HUES6 (cell line): ENCODE data around the gene HRG.
"Not testable (repeated sequence)": the region's sequence is repeated elsewhere in the genome, so short reads cannot be mapped to it uniquely, and the experiment has no call there.

Experiments used
- H3K27ac ChIP-seq: 2 replicates; pipeline ENCODE4 v1.7.0; 2013; ENCODE audit warnings: low read depth, mild to moderate bottlenecking, low read length, inconsistent platforms
- H3K27me3 ChIP-seq: 2 replicates; pipeline ENCODE4 v1.6.1; 2013; ENCODE audit warnings: low read length; ENCODE audit not compliant: control insufficient read depth, insufficient read depth
- H3K36me3 ChIP-seq: 2 replicates; pipeline ENCODE4 v1.6.1; 2013; ENCODE audit warnings: low read length; ENCODE audit not compliant: control insufficient read depth, insufficient read depth
- H3K4me1 ChIP-seq: 2 replicates; pipeline ENCODE4 v1.6.1; 2013; ENCODE audit warnings: low read length; ENCODE audit not compliant: control insufficient read depth, insufficient read depth
- H3K4me3 ChIP-seq: 2 replicates; pipeline ENCODE4 v1.5.1; 2013; ENCODE audit warnings: low read depth, low read length
- H3K9ac ChIP-seq: one replicate; pipeline ENCODE4 v1.6.1; 2013; ENCODE audit warnings: mild to moderate bottlenecking, low read length
- H3K9me3 ChIP-seq: 2 replicates; pipeline ENCODE4 v1.6.1; 2013; ENCODE audit warnings: low read depth, low read length; ENCODE audit not compliant: control insufficient read depth, insufficient read depth

HRG gene

DNA sequence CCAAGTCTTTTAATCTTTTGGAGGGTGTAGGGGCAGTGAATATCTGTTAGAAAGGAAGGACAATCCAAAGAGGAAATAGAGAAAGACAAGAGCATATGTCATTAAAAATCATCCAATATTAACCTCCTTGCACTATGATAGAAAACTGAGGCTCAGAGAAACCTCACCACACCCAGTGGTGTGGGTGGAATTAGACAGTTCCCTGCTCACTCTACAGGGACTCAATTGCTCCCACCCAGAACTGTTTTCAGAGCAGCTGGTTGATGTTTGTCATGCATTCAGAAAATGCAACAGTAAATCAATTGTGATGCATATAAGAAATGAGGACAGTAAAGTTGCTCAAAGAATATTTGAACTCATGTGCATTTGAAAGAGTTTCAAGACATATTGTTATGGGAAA is 36.6 kb downstream of the HRG start:
- not testable (repeated sequence) for H3K4me1 ChIP-seq, H3K36me3 ChIP-seq, H3K27ac ChIP-seq, H3K9me3 ChIP-seq, H3K27me3 ChIP-seq, H3K4me3 ChIP-seq, H3K9ac ChIP-seq

DNA sequence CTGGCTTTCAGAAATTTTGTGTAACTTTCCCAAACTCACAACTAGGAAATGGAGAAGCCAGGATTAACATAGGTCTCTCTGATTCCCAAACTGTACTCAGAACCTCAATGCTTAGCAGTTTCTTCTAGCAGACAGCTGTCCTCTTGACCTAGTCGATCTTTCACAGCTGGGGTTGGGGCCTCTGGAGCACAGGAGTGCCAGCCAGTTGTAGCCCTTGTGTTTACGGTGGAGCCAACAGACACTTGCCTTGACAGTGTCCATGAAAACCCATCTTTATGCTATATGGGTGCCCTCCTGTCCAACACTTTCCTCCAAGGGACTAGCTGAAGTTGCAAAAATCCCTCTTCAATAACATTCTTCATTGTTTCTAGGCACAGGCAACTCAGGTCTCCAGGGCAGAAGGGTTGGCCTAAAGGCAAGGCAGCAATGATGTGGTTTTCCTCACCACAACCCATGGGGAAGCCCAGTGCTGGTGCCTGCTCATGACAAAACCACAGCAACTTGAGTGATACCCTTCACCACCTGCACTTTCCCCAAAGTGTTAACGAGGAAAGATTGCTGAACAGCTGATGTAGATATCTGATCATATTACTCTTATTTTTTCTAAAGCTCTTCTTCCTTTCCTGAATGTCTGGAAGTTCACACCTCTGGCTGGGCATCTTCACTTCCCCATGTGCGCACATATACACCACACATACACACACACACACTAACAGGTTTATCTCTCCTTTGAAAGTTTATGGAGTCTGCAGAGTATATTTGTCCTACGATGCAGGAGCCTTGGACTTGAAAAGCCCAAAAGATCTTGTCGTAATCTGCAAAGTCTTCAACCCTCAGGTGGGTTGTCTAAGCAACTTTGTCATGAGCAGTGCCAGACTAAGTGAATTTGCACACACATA is 40.3 kb downstream of the HRG start:
- Histone ChIP-seq H3K27me3 (no peaks in the 10 kb centered on the region), H3K36me3 (no peaks in the 10 kb centered on the region), H3K9ac (no peak overlapping the region), H3K9me3 (no peaks in the 10 kb centered on the region), H3K27ac (no peak overlapping the region), H3K4me1 (peaks cover 5% of the 10 kb centered on the region), H3K4me3 (no peak overlapping the region)

- Histone ChIP-seq H3K9ac (no peak overlapping the region), H3K36me3 (no peaks in the 10 kb centered on the region), H3K9me3 (no peaks in the 10 kb centered on the region), H3K27me3 (no peaks in the 10 kb centered on the region), H3K27ac (no peak overlapping the region), H3K4me1 (peaks cover 6% of the 10 kb centered on the region), H3K4me3 (no peak overlapping the region)
Measured at GRCh38 chr3:186708983-186709679, 43.3 kb downstream of the HRG start.

DNA sequence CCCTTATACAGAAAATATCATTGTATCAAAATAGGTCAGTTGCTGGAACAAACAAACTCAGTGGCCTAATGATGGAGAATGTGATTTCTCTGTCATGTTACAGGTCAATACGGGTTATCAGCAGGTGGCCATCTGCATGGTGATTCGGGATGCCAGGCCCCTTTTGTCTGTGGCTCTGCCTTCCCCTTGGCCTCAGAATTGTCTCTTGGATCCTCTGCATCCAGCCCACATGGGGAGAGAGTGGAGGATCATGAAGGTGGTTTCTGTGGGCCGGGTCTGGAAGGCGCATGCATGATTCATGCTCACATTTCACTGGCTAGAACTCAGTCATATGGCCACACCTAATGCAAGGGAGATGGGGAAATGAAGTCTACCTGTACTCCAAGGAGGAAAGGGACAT is 44.9 kb downstream of the HRG start:
- not testable (repeated sequence) for H3K4me3 ChIP-seq, H3K9me3 ChIP-seq, H3K4me1 ChIP-seq, H3K27me3 ChIP-seq, H3K9ac ChIP-seq, H3K27ac ChIP-seq, H3K36me3 ChIP-seq

DNA sequence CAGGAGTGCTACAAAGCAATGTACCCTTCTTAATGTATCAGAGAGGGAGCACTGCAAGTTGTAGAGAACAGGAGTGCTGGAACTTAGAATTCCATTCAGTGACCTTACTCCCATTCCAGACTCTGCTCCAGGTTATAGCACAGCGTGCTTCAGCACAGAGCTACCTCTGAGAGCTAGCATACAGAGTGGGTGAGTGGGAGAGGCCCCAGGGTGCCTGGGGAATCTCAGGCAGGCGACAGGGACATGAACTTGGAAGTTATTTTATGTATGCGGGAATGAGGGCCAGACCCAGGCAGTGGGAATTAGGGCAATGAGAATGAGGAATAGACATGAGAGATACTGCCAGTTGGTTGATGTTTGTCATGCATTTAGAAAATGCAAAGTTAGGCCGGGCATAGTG is 47.7 kb downstream of the HRG start:
- H3K9me3 ChIP-seq, result no peaks in the 10 kb centered on the region
- H3K36me3 ChIP-seq, result no peaks in the 10 kb centered on the region
- H3K27me3 ChIP-seq, result no peaks in the 10 kb centered on the region
- no peak overlapping the region for H3K4me3 ChIP-seq
- no peak overlapping the region for H3K9ac ChIP-seq
- H3K27ac ChIP-seq, result no peak overlapping the region
- H3K4me1 ChIP-seq, result peaks cover 6% of the 10 kb centered on the region

DNA sequence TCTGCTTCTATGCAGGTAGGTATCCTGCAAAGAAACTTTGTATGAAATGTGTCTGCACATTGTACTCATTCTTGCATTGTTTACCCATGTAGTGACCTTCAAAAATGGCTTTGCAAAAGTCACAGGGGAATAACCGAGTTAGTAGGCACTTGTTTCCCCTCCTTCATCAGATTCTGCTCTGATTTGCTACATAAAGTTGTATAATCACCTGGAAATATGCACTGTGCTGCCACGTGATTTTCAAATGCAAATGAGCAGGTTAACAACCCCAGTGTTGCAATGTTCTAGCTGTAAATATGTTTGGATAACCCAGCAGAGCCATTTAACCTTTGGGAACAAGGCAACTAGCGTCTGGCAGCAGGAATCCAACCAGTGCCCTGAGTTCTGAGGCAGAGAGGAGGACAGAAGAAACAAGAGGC is 51.2 kb downstream of the HRG start, which contains the start of gene KNG1:
Gene KNG1, plus strand, starts transcription at position 321 of the 419 bp plus-strand sequence. CDS start 184 bp downstream, outside the sequence.
- no peak within 1 kb of the TSS for H3K4me3 ChIP-seq
- no peaks in the 10 kb centered on the region for H3K4me1 ChIP-seq
- no peak within 1 kb of the TSS for H3K27ac ChIP-seq
- H3K9ac ChIP-seq, result no peak within 1 kb of the TSS
- no peaks in the 10 kb centered on the region for H3K36me3 ChIP-seq
- H3K27me3 ChIP-seq, result no peaks in the 10 kb centered on the region
- H3K9me3 ChIP-seq, result no peaks in the 10 kb centered on the region

GRCh38 chr3:186719945-186720739 is 54.3 kb downstream of the HRG start:
- Histone ChIP-seq H3K9ac (no peak overlapping the region), H3K4me1 (peaks cover 9% of the 10 kb centered on the region; the same call in 1 of the 2 replicates), H3K27me3 (no peaks in the 10 kb centered on the region), H3K4me3 (no peak overlapping the region), H3K36me3 (no peaks in the 10 kb centered on the region), H3K9me3 (no peaks in the 10 kb centered on the region), H3K27ac (no peak overlapping the region)

- Histone ChIP-seq H3K9ac (no peak overlapping the region), H3K4me3 (no peak overlapping the region), H3K36me3 (no peaks in the 10 kb centered on the region), H3K27ac (no peak overlapping the region), H3K27me3 (no peaks in the 10 kb centered on the region), H3K4me1 (peaks cover 11% of the 10 kb centered on the region; the same call in 1 of the 2 replicates), H3K9me3 (no peaks in the 10 kb centered on the region)
Measured at GRCh38 chr3:186722457-186722856, 56.6 kb downstream of the HRG start.

DNA sequence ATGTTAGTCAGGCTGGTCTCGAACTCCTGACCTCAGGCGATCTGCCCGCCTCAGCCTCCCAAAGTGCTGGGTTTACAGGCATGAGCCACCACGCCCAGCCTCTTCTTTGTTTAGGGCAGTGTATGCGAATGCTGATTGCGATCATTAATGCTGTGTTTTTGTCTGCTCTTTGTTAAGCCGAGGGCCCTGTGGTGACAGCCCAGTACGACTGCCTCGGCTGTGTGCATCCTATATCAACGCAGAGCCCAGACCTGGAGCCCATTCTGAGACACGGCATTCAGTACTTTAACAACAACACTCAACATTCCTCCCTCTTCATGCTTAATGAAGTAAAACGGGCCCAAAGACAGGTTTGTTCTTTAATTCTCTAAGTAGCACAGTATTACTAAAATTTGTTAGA is 59.1 kb downstream of the HRG start:
- Histone ChIP-seq H3K4me1 (peaks cover 11% of the 10 kb centered on the region; the same call in 1 of the 2 replicates), H3K9ac (no peak overlapping the region), H3K27me3 (no peaks in the 10 kb centered on the region), H3K36me3 (no peaks in the 10 kb centered on the region), H3K27ac (no peak overlapping the region), H3K4me3 (no peak overlapping the region), H3K9me3 (no peaks in the 10 kb centered on the region)
